Neutrophil (primary cell): ENCODE data around the gene SULT2B1.

ENCODE experiments used
- H3K27ac ChIP-seq: fragments of 200-600 bp; sonication (generic); 2 replicates; pipeline ENCODE4 v1.5.1; 2016; ENCODE audit warnings: mild to moderate bottlenecking, moderate library complexity
- H3K27me3 ChIP-seq: fragments of 200-600 bp; sonication (generic); 2 replicates; pipeline ENCODE4 v1.6.0; 2016; ENCODE audit warnings: mild to moderate bottlenecking
- H3K36me3 ChIP-seq: fragments of 200-600 bp; sonication (generic); 2 replicates; pipeline ENCODE4 v1.5.1; 2017
- H3K4me1 ChIP-seq, 2 experiments: fragments of 200-600 bp in 1 of 2; sonication (generic) in 1 of 2; 1 replicate in 1 of 2; 2 replicates in 1 of 2; pipeline versions ENCODE4 v1.5.1 to v1.6.1; 2013 to 2016; ENCODE audit warnings: low read depth in 1 of 2, low read length in 1 of 2, mild to moderate bottlenecking in 1 of 2, moderate library complexity in 1 of 2; ENCODE audit not compliant: control insufficient read depth in 1 of 2, insufficient read depth in 1 of 2
- H3K4me3 ChIP-seq, 2 experiments: fragments of 200-600 bp in 1 of 2; sonication (generic) in 1 of 2; 1 replicate in 1 of 2; 2 replicates in 1 of 2; pipeline ENCODE4 v1.5.1; 2013 to 2016; ENCODE audit warnings: low read depth in 1 of 2, low read length in 1 of 2, mild to moderate bottlenecking in 1 of 2, moderate library complexity in 1 of 2
- H3K9me3 ChIP-seq: fragments of 200-600 bp; sonication (generic); 2 replicates; pipeline ENCODE4 v1.5.1; 2016
- CTCF ChIP-seq: fragments of 200-600 bp; sonication (generic); IDR thresholded peaks from 2 replicates; pipeline ENCODE4 v1.5.1; 2016; ENCODE audit warnings: antibody characterized with exemption

The SULT2B1 gene

GRCh38 chr19:48633148-48634035 lies 81.4 kb downstream of the SULT2B1 start:
- H3K4me1 ChIP-seq, result peaks cover 63 to 66% of the 10 kb centered on the region in 2 experiments
- H3K27me3 ChIP-seq, result no peaks in the 10 kb centered on the region
- TF ChIP-seq CTCF, result no peak
- no peaks in the 10 kb centered on the region for H3K9me3 ChIP-seq
- peak overlapping the region in 1 of 2 experiments; percentile 87 for H3K4me3 ChIP-seq
- H3K27ac ChIP-seq, result peak overlapping the region; percentile 96
- peaks cover 50% of the 10 kb centered on the region for H3K36me3 ChIP-seq

GRCh38 chr19:48634036-48634342 lies 82.0 kb downstream of the SULT2B1 start:
- Histone ChIP-seq H3K27me3 (no peaks in the 10 kb centered on the region), H3K4me1 (peaks cover 69 to 72% of the 10 kb centered on the region in 2 experiments), H3K9me3 (no peaks in the 10 kb centered on the region), H3K36me3 (peaks cover 44% of the 10 kb centered on the region), H3K27ac (peak overlapping the region; percentile 96), H3K4me3 (peak overlapping the region; percentile 37 to 87)
- TF ChIP-seq CTCF, result no peak

GRCh38 chr19:48634424-48635262 lies 82.7 kb downstream of the SULT2B1 start:
- Histone ChIP-seq H3K27me3 (no peaks in the 10 kb centered on the region), H3K4me1 (peaks cover 71 to 77% of the 10 kb centered on the region in 2 experiments), H3K27ac (peak overlapping the region; percentile 96), H3K4me3 (peak overlapping the region; percentile 87 to 90), H3K36me3 (peaks cover 37% of the 10 kb centered on the region), H3K9me3 (no peaks in the 10 kb centered on the region)
- peak; percentile 9 for TF ChIP-seq CTCF

- Histone ChIP-seq H3K4me1 (peaks cover 64 to 74% of the 10 kb centered on the region in 2 experiments), H3K27me3 (no peaks in the 10 kb centered on the region), H3K4me3 (peak overlapping the region; percentile 87 to 90), H3K36me3 (peaks cover 30% of the 10 kb centered on the region), H3K27ac (peak overlapping the region; percentile 96), H3K9me3 (no peaks in the 10 kb centered on the region)
- TF ChIP-seq CTCF, result no peak
Observed at GRCh38 chr19:48635263-48635965, 83.4 kb downstream of the SULT2B1 start.
